ENCODE results near the gene MFNG.

- TF ChIP-seq CTCF (IDR thresholded peaks at IDR 0.05) (peak; percentile 20 to 52 (median 33)), EP300 (IDR thresholded peaks at IDR 0.05) (no peak)
Observed at GRCh38 chr22:37472418-37473006, 13.7 kb downstream of the MFNG start.
